C4-2B (cell line): ENCODE data around the gene ZDHHC11B.
"Not testable (repeated sequence)": the region's sequence is repeated elsewhere in the genome, so short reads cannot be mapped to it uniquely, and the experiment has no call there.

Source experiments
- H3K27ac ChIP-seq: fragments of 450-650 bp; 2 replicates; pipeline ENCODE4 v1.5.1; 2017
- ZFX ChIP-seq: fragments of 450-650 bp; IDR thresholded peaks from 2 replicates; pipeline ENCODE4 v1.6.1; 2017
- TF ChIP-seq, protein P1 (sequence below): fragments of 450-650 bp; conservative IDR thresholded peaks from 2 replicates; pipeline ENCODE4 v1.5.1; 2017; ENCODE audit warnings: mild to moderate bottlenecking

ZDHHC11B gene

GRCh38 chr5:685262-686171, 99.0 kb downstream of the ZDHHC11B start:
- TF ChIP-seq, protein P1, sequence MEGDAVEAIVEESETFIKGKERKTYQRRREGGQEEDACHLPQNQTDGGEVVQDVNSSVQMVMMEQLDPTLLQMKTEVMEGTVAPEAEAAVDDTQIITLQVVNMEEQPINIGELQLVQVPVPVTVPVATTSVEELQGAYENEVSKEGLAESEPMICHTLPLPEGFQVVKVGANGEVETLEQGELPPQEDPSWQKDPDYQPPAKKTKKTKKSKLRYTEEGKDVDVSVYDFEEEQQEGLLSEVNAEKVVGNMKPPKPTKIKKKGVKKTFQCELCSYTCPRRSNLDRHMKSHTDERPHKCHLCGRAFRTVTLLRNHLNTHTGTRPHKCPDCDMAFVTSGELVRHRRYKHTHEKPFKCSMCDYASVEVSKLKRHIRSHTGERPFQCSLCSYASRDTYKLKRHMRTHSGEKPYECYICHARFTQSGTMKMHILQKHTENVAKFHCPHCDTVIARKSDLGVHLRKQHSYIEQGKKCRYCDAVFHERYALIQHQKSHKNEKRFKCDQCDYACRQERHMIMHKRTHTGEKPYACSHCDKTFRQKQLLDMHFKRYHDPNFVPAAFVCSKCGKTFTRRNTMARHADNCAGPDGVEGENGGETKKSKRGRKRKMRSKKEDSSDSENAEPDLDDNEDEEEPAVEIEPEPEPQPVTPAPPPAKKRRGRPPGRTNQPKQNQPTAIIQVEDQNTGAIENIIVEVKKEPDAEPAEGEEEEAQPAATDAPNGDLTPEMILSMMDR: no peak
- no peak for TF ChIP-seq ZFX

DNA sequence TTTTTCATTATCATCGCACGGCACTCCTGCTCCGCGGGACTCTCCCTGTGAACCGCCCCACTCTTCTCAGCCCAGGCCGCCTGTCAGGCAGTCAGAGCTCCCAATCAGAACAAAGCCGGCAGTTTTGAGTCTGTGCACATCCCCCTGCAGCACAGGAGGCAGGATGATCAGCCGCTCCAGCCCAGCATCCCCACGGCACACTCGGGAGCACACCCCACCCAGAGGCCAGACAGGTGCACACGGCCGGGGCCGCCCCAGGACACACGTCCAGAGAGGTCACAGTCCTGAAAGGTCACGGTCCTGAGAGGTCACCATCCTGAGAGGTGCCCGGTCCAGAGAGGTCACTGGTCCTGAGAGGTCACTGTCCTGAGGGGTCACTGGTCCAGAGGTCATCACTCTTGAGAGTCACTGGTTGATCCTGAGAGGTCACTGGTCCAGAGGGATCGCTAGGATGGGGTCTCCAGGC, 99.7 kb downstream of the ZDHHC11B start:
- no peak for TF ChIP-seq ZFX
- TF ChIP-seq, protein P1: no peak
- H3K27ac ChIP-seq: no peak overlapping the region

More at GRCh38 chr5:685262-686171, 99.0 kb downstream of the ZDHHC11B start:
- H3K27ac ChIP-seq: no peak overlapping the region

DNA sequence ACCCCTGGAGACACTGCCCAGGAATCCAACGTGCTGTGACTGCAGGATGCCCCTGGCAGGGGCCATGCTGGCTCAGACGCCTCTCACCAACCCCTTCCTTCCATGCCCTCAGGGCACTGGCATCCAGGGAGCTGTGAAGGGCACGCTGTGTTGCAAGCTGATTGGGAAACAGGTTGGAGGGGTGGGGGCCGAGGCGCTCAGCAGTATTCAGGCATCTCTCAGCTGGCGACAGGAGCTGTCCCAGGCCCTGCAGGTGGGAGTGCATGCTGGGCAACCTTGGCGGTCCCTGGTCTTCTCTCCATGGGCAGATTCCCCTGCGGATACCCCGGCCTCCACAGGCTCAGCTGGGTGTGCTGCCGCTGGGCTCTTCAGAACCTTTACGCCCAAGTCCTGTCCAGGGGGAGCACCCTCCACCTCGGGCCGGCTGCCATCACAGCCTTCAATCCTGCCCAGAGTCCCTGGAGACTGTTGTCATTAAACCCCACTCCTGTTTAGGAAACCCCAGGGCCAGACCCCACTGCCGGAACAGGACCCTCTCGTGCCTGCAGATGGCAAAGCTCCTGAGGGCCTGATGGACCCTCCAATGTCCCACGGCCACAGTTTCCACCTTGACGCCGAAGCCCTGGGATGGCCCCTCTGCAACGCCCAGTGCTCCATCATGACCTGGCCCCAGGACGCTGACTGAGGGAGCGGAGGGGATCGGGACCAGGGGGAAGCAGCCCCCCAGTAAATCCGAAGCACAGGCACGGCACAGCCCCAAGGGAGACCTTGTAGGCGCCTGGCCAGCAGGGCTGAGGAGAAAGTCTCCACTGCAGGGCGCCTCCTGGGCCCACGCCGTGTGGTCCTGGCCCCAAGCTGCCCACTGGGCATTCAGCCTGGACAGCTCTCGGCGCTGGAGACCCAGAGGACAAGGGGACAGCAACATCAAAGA, 100.7 kb downstream of the ZDHHC11B start:
- H3K27ac ChIP-seq: no peak overlapping the region
- TF ChIP-seq, protein P1: no peak
- no peak for TF ChIP-seq ZFX

GRCh38 chr5:682651-683358, 101.7 kb downstream of the ZDHHC11B start:
- not testable (repeated sequence) for H3K27ac ChIP-seq

DNA sequence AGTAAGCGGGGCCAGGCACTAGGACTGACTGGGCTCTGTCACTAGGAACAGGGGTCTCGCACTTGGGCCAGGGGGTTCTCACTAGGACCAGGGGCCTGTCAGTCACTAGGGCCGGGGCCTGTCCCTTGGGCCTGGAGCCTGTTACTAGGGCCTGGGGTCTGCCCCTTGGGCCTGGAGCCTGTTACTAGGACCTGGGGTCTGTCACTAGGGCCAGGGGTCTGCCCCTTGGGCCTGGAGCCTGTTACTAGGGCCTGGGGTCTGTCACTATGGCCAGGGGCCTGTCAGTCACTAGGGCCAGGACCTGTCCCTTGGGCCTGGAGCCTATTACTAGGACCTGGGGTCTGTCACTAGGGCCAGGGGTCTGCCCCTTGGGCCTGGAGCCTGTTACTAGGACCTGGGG, 102.3 kb downstream of the ZDHHC11B start:
- H3K27ac ChIP-seq: not testable (repeated sequence)

DNA sequence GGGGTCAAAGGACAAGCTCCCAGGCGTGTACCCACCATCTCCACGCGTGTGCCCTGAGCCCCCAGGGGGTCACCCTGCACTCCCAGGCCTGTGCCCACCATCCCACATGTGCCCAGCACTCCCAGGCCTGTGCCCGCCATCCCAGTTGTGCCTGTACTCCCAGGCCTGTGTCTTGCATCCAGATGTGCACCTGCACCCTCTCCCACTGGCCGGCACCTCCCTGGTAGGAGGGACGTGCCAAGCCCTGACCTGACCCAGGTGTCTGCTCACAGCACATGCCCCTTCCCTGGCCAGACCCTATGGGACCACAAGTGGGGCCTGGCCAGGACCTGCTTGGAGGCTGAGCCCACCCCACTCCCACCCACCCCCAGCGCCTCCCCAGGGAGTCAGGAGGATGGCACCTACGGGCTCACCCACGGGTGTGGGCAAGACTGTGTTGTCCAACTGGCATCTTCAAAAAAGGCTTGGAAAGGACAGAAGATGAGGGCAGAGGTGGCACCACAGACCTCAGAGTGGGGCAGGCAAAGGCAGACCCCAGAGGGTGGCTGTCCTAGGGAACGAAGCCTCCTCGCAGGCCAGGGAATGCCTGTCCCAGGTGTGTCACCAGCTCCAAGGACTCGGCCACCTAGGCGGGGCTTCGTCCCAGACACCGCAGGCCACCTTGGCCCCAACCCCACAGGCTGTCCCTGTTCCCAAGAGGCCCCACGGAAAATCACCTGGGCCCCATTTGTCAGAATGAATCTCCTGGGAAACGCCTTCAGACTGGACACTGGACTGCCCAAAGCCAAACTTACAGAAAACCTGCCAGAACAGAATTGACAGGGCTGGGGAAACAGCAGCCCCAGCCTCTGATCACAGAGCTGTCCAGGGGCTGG, 103.0 kb downstream of the ZDHHC11B start:
- H3K27ac ChIP-seq: not testable (repeated sequence)

DNA sequence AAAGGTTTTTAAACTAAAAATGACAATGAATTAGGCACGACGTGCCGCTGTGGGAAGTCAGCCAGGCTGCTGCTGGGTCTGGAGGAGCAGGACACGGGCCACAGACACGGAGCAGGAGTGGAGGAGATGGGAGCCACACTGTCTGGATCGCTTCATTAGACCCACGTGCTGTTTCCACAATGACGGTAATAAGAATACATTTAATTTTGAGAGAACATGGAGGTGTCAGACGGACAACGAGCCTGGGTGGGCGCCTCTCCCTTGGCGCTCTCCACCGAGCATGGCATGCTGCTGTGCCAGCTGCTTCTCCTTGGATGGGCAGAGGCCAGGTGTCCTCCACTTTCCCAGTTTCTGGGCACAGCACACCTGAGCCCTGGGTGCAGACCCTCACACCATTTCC, 103.7 kb downstream of the ZDHHC11B start:
- H3K27ac ChIP-seq: not testable (repeated sequence)

DNA sequence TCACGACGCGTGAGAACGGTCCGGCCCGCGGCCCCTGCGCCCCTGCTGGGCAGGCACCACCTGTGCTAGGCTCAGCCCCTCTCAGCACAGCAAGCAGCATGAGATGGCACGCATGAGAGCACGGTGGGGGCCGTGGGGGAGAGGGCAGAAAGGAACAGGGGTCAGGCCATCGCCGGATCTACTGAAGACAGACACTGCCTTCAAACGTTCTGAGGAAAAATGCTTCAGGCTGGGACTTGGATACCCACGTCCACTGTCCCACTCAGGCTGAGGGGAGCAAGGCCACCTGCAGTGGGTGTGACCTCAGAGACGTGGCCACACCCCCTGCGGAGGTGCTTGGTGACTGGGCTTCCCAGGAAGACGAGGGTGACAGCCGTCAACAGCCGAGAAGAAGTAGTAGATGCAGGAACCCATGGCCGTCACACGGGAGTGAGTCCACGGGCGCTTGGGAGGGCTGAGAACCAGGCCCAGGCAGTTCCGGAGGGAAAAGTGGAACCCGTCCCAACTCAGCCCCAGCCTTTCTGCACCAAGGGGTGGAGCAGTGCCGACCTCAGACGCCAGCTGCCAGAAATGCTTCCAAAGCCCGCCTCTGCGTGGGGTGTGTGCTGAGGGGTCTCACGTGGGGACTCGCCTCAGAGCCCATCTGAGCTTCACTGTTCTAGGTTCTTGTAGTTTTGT, 104.3 kb downstream of the ZDHHC11B start:
- not testable (repeated sequence) for H3K27ac ChIP-seq

DNA sequence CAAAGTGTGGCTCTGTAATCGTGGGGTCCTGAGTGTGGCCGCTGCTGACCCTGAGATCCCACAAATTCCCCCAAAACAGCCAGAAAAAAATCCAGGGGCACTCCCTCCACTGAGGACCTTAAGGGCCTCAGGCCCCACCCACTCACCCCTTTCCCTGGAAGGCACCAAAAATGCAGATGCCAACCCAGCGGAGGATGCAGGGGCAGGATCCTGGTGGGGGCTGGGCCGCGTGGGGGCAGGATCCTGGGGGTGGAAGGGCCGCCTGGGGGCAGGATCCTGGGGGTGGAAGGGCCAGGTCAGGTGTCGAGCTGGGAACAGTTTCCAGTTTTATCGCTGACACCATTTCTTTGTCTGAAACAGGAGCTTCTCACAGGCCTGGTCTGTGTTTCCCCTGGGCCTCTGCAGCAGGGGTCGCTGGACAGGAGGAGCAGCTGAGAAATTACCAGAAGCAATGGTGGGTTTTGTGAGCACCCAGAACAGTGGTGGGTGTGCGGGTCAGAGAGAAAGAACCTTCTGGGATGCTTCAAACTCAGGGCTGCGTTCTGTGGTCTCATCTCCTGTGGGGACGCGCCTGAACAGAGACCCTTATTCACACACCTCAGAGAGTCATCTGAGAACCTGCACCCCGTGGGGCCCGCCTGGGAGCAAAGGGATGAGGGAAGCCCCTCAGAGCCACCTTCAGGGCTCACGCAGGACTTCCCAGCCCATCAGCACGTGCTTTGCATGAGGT, 105.2 kb downstream of the ZDHHC11B start:
- H3K27ac ChIP-seq: not testable (repeated sequence)

DNA sequence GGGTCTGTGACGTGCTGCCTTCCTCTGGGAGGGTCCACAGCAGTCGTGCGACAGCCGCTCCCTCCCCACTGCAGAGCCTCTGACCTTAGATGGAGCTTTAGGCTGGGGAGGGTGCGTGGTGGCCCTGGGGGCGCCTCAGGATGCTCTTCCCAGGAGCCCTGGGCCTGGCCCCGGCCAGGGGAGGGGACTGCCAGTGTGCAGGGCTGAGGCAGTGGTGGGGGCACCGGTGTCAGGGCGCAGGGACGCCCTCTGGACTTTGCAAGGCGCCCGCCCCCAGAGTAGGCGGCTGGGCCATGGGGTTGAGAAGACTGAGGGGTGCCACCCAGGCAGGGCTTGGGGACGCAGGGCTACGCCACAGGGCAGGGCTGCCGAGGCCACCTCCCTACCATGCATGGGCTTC, 106.0 kb downstream of the ZDHHC11B start:
- not testable (repeated sequence) for H3K27ac ChIP-seq
